ENCODE results near the gene FAM47B.

FAM47B gene

GRCh38 chrX:34942496-34942895 lies at the start of gene FAM47B:
Gene FAM47B (plus strand): TSS chrX:34942796. CDS start chrX:34942832, 36 bp downstream.
- H3K4me3 Mint-ChIP-seq: no peak within 1 kb of the TSS
- no peaks in the 10 kb centered on the region for H3K36me3 Mint-ChIP-seq (ENCODE audit: low read depth)
- peaks cover 7% of the 10 kb centered on the region for H3K9me3 Mint-ChIP-seq
- no peaks in the 10 kb centered on the region for H3K27me3 Mint-ChIP-seq (ENCODE audit: low read depth)
- no peak within 1 kb of the TSS for H3K27ac Mint-ChIP-seq
- H3K4me1 Mint-ChIP-seq (ENCODE audit: low read depth): no peaks in the 10 kb centered on the region

GRCh38 chrX:34893741-34894140 lies 48.9 kb upstream of the FAM47B start:
- no peak overlapping the region for H3K27ac Mint-ChIP-seq
- H3K36me3 Mint-ChIP-seq (ENCODE audit: low read depth): no peaks in the 10 kb centered on the region
- H3K4me1 Mint-ChIP-seq (ENCODE audit: low read depth): no peaks in the 10 kb centered on the region
- no peaks in the 10 kb centered on the region for H3K27me3 Mint-ChIP-seq (ENCODE audit: low read depth)
- H3K9me3 Mint-ChIP-seq: no peaks in the 10 kb centered on the region
- H3K4me3 Mint-ChIP-seq: no peak overlapping the region

- H3K4me1 Mint-ChIP-seq (ENCODE audit: low read depth): no peaks in the 10 kb centered on the region
- H3K27ac Mint-ChIP-seq: no peak overlapping the region
- no peaks in the 10 kb centered on the region for H3K27me3 Mint-ChIP-seq (ENCODE audit: low read depth)
- H3K9me3 Mint-ChIP-seq: no peaks in the 10 kb centered on the region
- H3K4me3 Mint-ChIP-seq: no peak overlapping the region
- no peaks in the 10 kb centered on the region for H3K36me3 Mint-ChIP-seq (ENCODE audit: low read depth)
These were observed 41.9 kb upstream of the FAM47B start for GRCh38 chrX:34900691-34901090.

- Mint-ChIP-seq H3K9me3 (no peaks in the 10 kb centered on the region), H3K27ac (no peak overlapping the region), H3K27me3 (ENCODE audit: low read depth) (no peaks in the 10 kb centered on the region), H3K4me1 (ENCODE audit: low read depth) (no peaks in the 10 kb centered on the region), H3K4me3 (no peak overlapping the region), H3K36me3 (ENCODE audit: low read depth) (no peaks in the 10 kb centered on the region)
These were observed 40.8 kb upstream of the FAM47B start for GRCh38 chrX:34901761-34902160.

GRCh38 chrX:34903316-34903715 lies 39.3 kb upstream of the FAM47B start:
- Mint-ChIP-seq H3K4me3 (no peak overlapping the region), H3K36me3 (ENCODE audit: low read depth) (no peaks in the 10 kb centered on the region), H3K27me3 (ENCODE audit: low read depth) (no peaks in the 10 kb centered on the region), H3K4me1 (ENCODE audit: low read depth) (no peaks in the 10 kb centered on the region), H3K27ac (no peak overlapping the region), H3K9me3 (no peaks in the 10 kb centered on the region)

GRCh38 chrX:34909151-34909550 lies 33.4 kb upstream of the FAM47B start:
- Mint-ChIP-seq H3K27me3 (ENCODE audit: low read depth) (no peaks in the 10 kb centered on the region), H3K4me1 (ENCODE audit: low read depth) (no peaks in the 10 kb centered on the region), H3K4me3 (no peak overlapping the region), H3K36me3 (ENCODE audit: low read depth) (no peaks in the 10 kb centered on the region), H3K9me3 (no peaks in the 10 kb centered on the region), H3K27ac (no peak overlapping the region)

GRCh38 chrX:34915463-34916225 lies 27.0 kb upstream of the FAM47B start:
- Mint-ChIP-seq H3K4me3 (no peak overlapping the region), H3K9me3 (no peaks in the 10 kb centered on the region), H3K27ac (no peak overlapping the region)

GRCh38 chrX:34917146-34917545 lies 25.4 kb upstream of the FAM47B start:
- H3K4me1 Mint-ChIP-seq (ENCODE audit: low read depth): no peaks in the 10 kb centered on the region
- H3K27ac Mint-ChIP-seq: no peak overlapping the region
- no peaks in the 10 kb centered on the region for H3K9me3 Mint-ChIP-seq
- H3K36me3 Mint-ChIP-seq (ENCODE audit: low read depth): no peaks in the 10 kb centered on the region
- no peaks in the 10 kb centered on the region for H3K27me3 Mint-ChIP-seq (ENCODE audit: low read depth)
- H3K4me3 Mint-ChIP-seq: no peak overlapping the region

More at GRCh38 chrX:34915463-34916225, 27.0 kb upstream of the FAM47B start:
- no peaks in the 10 kb centered on the region for H3K4me1 Mint-ChIP-seq (ENCODE audit: low read depth)
- H3K36me3 Mint-ChIP-seq (ENCODE audit: low read depth): no peaks in the 10 kb centered on the region
- H3K27me3 Mint-ChIP-seq (ENCODE audit: low read depth): no peaks in the 10 kb centered on the region

GRCh38 chrX:34918091-34918736 lies 24.4 kb upstream of the FAM47B start:
- H3K27me3 Mint-ChIP-seq (ENCODE audit: low read depth): no peaks in the 10 kb centered on the region
- H3K4me1 Mint-ChIP-seq (ENCODE audit: low read depth): no peaks in the 10 kb centered on the region
- H3K9me3 Mint-ChIP-seq: no peaks in the 10 kb centered on the region
- H3K27ac Mint-ChIP-seq: no peak overlapping the region
- no peaks in the 10 kb centered on the region for H3K36me3 Mint-ChIP-seq (ENCODE audit: low read depth)
- H3K4me3 Mint-ChIP-seq: no peak overlapping the region

- H3K27ac Mint-ChIP-seq: no peak overlapping the region
- H3K27me3 Mint-ChIP-seq (ENCODE audit: low read depth): no peaks in the 10 kb centered on the region
- H3K4me3 Mint-ChIP-seq: no peak overlapping the region
- H3K4me1 Mint-ChIP-seq (ENCODE audit: low read depth): no peaks in the 10 kb centered on the region
- no peaks in the 10 kb centered on the region for H3K9me3 Mint-ChIP-seq
- H3K36me3 Mint-ChIP-seq (ENCODE audit: low read depth): no peaks in the 10 kb centered on the region
These were observed 23.7 kb upstream of the FAM47B start for GRCh38 chrX:34918856-34919255.

- no peak overlapping the region for H3K27ac Mint-ChIP-seq
- H3K4me3 Mint-ChIP-seq: no peak overlapping the region
- H3K4me1 Mint-ChIP-seq (ENCODE audit: low read depth): no peaks in the 10 kb centered on the region
- no peaks in the 10 kb centered on the region for H3K9me3 Mint-ChIP-seq
- no peaks in the 10 kb centered on the region for H3K27me3 Mint-ChIP-seq (ENCODE audit: low read depth)
- no peaks in the 10 kb centered on the region for H3K36me3 Mint-ChIP-seq (ENCODE audit: low read depth)
These were observed 14.7 kb upstream of the FAM47B start for GRCh38 chrX:34927866-34928265.

- no peaks in the 10 kb centered on the region for H3K36me3 Mint-ChIP-seq (ENCODE audit: low read depth)
- H3K4me3 Mint-ChIP-seq: no peak overlapping the region
- no peaks in the 10 kb centered on the region for H3K4me1 Mint-ChIP-seq (ENCODE audit: low read depth)
These were observed 639 bp downstream of the FAM47B start for GRCh38 chrX:34943235-34943634.

GRCh38 chrX:34956916-34957315 lies 14.3 kb downstream of the FAM47B start:
- H3K36me3 Mint-ChIP-seq (ENCODE audit: low read depth): no peaks in the 10 kb centered on the region
- no peaks in the 10 kb centered on the region for H3K27me3 Mint-ChIP-seq (ENCODE audit: low read depth)
- no peaks in the 10 kb centered on the region for H3K9me3 Mint-ChIP-seq
- H3K4me1 Mint-ChIP-seq (ENCODE audit: low read depth): no peaks in the 10 kb centered on the region
- no peak overlapping the region for H3K27ac Mint-ChIP-seq
- H3K4me3 Mint-ChIP-seq: no peak overlapping the region

More at GRCh38 chrX:34943235-34943634, 639 bp downstream of the FAM47B start:
- peaks cover 7% of the 10 kb centered on the region for H3K9me3 Mint-ChIP-seq
- H3K27ac Mint-ChIP-seq: no peak overlapping the region
- H3K27me3 Mint-ChIP-seq (ENCODE audit: low read depth): no peaks in the 10 kb centered on the region

GRCh38 chrX:34961662-34962061 lies 19.1 kb downstream of the FAM47B start:
- H3K27me3 Mint-ChIP-seq (ENCODE audit: low read depth): no peaks in the 10 kb centered on the region

GRCh38 chrX:34972206-34972605 lies 29.6 kb downstream of the FAM47B start:
- Mint-ChIP-seq H3K27ac (no peak overlapping the region), H3K4me1 (ENCODE audit: low read depth) (no peaks in the 10 kb centered on the region), H3K36me3 (ENCODE audit: low read depth) (no peaks in the 10 kb centered on the region), H3K27me3 (ENCODE audit: low read depth) (no peaks in the 10 kb centered on the region), H3K4me3 (no peak overlapping the region), H3K9me3 (no peaks in the 10 kb centered on the region)

More at GRCh38 chrX:34961662-34962061, 19.1 kb downstream of the FAM47B start:
- no peaks in the 10 kb centered on the region for H3K9me3 Mint-ChIP-seq
- no peak overlapping the region for H3K27ac Mint-ChIP-seq
- H3K4me3 Mint-ChIP-seq: no peak overlapping the region
- H3K4me1 Mint-ChIP-seq (ENCODE audit: low read depth): no peaks in the 10 kb centered on the region
- no peaks in the 10 kb centered on the region for H3K36me3 Mint-ChIP-seq (ENCODE audit: low read depth)

Data from T-helper 1 cell treated with Interleukin-12 subunit alpha and Interleukin-12 subunit beta and Interleukin-4 antibody, amounts not matched to agents 30 μg/mL and 1 μg/mL, for 36 hours (primary cell).